ENCODE data around the gene INSL3.

INSL3 gene

DNA sequence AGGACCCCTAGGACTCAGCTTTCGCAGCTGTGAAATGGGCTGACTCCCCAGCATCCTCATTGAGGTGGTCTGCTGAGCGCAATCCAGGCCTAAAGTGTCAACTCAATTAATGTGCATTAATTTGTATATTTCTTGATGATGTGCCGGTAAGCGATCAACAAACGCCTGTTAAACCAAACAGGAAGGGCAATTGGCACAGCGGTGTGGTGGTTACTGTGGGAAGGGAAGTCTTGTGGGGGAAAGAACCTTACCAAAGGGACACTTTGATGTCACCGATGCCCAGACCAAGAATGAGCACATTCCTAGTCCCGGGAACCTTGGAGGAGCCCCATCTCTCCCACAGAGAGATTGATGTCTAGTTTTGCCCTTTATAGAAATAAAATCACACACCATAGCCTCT lies 24.8 kb upstream of the INSL3 start:
- DNase-seq (ENCODE audit: low read depth): no peak

- DNase-seq (ENCODE audit: low read depth): no peak
Observed at GRCh38 chr19:17843908-17844490, 22.7 kb upstream of the INSL3 start.

DNA sequence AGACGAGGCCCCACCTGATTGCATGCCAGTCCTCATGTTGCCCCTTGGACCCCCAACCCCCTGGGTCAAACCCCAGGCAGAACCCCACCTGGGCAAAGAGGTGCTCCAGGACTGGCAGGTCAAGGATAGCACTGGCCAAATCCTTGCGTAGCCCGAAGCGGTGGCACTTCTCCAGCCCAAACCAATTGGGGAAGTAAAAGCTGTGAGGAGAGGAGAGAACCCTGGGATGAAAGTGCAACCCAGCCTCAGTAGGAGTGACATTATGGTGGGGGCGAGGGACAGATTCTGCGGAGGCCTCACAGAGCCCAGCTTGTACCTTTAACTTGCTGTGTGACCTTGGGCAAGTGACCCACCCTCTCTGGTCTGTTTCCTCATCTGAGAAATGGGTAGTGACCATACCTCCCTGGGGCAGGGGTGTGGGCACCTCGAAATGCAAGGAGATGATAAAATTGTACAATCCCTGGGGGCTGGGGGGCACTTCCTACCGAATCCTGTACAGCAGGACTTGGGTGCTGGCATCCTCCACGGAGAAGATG lies 22.0 kb upstream of the INSL3 start:
- no peak for DNase-seq (ENCODE audit: low read depth)

GRCh38 chr19:17842663-17843291 lies 21.5 kb upstream of the INSL3 start:
- DNase-seq (ENCODE audit: low read depth): no peak

- DNase-seq (ENCODE audit: low read depth): peak; percentile 85
Observed at GRCh38 chr19:17841810-17842662, 20.7 kb upstream of the INSL3 start.

DNA sequence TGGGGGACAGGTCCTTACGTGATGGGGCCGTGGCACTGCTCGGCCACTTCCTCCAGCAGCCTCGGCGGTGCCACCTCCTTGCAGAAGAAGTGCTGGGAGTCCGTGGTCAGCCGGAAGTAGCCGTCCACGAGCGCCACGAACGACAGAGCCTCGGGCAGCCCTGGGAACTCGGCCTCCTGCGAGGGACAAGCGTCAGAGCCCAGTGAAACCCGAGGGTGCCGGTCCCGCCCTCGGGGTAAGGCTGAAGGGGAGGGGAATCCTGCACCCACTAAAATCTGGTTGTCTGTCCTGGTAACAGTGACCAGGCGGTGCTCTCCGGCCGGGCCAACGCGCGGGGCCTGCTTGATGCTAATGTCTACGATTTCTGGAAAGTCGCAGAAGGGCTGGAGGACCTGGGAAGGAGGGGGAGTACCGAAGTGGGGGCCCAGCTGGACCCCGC lies 20.1 kb upstream of the INSL3 start:
- no peak for DNase-seq (ENCODE audit: low read depth)

DNA sequence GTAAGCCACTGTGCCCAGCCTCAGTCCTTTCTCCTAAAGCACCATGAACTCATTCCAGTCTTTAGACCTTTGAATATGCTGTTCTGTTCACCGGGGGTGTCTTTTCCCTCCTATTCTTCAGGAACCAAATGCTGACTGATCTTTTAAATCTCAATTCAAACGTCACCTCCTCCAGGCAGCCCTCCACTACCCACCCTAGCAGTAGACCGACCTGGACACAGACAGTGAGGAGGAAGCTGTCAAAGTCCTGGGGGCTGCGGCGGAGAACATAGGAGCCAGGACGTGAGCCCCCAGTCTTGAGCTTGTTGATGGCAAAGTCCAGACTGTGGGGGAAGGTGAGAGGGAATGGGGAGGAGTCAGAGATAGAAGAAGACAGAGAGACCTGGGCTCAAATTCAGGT lies 18.7 kb upstream of the INSL3 start:
- no peak for DNase-seq (ENCODE audit: low read depth)

GRCh38 chr19:17837972-17838371 lies 16.7 kb upstream of the INSL3 start:
- DNase-seq (ENCODE audit: low read depth): no peak

DNA sequence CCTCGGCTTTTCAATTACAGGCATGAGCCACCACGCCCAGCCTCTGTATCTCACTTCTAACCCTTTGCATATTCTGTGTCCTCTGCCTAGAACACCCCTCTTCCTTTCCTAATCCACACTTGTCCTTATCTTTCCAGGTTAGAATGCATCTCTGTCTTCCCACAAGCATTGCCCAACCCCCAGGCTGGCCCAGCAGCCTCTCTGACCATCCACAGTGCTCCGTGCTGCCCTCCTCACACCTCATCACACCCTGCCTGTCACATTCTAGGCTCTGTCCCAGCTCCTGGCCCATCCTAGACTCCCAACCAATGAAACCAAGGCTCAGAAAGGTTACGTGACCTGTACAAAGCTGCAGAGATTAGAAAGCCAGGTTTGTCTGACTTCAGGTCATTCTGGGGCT lies 15.2 kb upstream of the INSL3 start:
- DNase-seq (ENCODE audit: low read depth): no peak

- DNase-seq (ENCODE audit: low read depth): no peak
Observed at GRCh38 chr19:17835182-17836006, 14.1 kb upstream of the INSL3 start.

DNA sequence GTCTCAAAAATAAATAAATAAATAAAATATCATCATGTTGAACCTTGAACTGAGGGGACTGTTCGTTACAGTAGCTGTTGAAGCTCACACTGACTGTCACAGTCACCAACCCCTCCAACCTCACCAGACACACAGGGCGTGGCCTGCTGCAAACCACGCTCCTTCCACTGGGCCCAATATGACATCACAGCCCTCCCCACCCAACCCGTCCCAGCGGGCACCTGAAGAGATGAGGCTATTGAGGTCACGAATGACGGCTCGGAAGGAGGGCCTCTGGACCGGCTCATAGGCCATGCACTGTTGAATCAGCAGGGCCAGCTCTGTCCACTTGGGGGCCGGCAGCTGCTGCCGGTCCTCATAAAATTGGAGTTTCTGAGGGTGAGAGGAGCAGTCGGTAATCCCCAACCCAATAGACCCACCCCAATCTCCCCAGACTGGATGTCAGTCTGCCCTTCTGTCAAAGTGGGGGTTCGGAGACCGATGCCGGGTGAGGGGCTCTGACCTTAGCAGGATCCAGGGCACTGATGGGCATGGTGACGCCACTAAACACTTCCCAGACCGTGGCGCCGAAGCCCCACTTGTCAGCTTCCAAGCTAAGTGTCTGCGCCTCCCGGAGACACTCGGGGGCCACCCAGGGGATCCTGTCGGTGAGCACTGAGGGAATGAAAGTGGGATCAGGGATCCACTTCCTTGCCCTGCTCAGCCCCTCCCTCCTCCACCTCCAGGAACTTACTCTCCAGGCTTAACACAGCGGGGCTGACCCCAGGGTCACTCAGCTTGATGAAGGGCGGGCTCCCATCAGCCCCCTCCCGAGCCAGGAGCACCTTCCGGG lies 13.2 kb upstream of the INSL3 start:
- peak; percentile 33 for DNase-seq (ENCODE audit: low read depth)

GRCh38 chr19:17832443-17833208 lies 11.3 kb upstream of the INSL3 start:
- DNase-seq (ENCODE audit: low read depth): no peak

DNA sequence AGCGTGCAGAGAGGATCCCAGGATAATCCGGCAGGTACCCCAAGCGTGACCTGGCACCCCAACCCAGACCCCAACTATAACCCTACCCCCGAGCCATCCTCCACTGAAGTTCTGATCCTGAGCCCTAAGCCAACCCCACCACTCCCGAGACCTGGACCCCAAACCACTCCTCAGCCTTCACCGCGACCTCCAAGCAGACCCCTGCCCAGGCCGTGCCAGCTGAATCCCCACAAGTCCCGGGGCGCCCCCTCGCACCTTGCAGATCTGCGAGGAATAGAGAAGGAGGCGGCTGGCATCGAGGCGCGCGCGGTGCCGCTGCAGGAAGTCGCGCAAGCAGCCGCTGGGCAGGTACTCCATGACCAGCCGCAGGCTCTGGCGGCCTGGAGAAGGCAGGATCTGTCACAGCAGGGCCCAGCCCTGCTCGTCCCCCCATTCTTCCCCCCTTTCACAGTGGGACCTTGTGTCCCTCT lies 10.1 kb upstream of the INSL3 start:
- no peak for DNase-seq (ENCODE audit: low read depth)

- DNase-seq (ENCODE audit: low read depth): peak; percentile 48
Observed at GRCh38 chr19:17830567-17831418, 9.5 kb upstream of the INSL3 start.

DNA sequence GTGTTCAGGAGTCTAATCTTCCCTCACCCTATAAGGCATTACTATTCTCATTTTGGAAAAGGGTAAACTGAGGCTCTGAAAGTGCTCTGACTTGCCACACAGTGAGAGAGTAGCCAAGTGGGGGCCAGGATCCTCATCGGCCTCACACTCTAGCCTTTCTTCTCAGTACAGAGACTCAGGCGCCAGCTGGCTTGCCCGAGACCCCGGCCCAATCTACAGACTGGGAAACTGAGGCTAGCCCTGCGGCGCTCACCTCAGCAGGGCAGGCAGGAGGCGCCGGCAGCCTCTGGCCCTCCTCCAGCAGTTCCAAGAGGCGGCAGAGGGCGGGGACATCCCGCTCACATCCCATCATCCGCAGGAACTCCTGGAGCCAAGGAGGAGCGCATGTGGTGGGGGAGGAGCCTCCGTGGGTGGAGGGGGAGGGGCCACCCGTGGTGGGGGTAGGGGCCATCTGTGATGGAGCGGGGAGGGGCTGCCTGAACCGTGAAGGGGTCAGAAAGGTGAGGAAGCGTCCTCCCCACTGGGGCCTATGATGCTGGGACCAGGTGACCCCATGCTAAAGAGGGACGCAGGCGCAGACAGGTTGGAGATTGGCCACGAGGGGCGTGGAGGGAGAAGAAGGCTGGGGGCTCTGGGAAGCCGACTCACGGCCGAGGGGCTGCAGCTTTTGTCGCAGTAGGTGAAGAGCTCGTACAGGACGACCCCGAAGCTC lies 8.7 kb upstream of the INSL3 start:
- DNase-seq (ENCODE audit: low read depth): no peak

- DNase-seq (ENCODE audit: low read depth): no peak
Observed at GRCh38 chr19:17826508-17827056, 5.3 kb upstream of the INSL3 start.

DNA sequence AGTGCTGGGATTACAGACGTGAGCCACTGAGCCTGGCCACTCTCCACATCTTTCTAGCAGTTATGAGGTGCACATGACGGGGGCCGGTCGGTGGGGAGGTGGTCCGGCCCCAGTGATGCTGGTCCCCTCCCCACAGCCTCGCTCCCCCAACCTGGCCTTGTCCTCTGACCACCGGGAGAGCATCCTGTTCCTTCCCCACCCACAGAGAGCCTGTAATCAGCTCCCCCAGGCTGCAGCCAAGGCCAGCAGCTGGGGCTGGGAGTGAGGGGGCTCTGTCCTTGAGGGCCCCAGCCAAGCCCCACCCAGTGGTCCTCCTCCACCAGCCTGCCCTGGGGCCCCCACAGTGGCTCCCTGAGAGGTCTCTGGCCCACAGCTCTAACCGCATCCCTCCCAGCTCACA lies 3.0 kb upstream of the INSL3 start:
- no peak for DNase-seq (ENCODE audit: low read depth)

GRCh38 chr19:17817668-17818363 lies 3.5 kb downstream of the INSL3 start:
- no peak for DNase-seq (ENCODE audit: low read depth)

All from ELR (cell line).